Trophoblast cell (in vitro differentiated cells and primary cell): ENCODE results near the gene KRT83.

Experiments
- DNase-seq, 2 donors: peaks; one replicate each; pipeline ENCODE4 v3.0.0-alpha.2; 2016
- H2AFZ ChIP-seq: 2 replicates; pipeline ENCODE4 v1.6.1; 2013; ENCODE audit warnings: low read length, moderate library complexity, mild to moderate bottlenecking; ENCODE audit not compliant: insufficient read depth, poor library complexity
- H2AK5ac ChIP-seq: 2 replicates; pipeline ENCODE4 v1.6.1; 2013; ENCODE audit warnings: mild to moderate bottlenecking, low read length
- H2BK120ac ChIP-seq: 2 replicates; pipeline ENCODE4 v1.6.1; 2013; ENCODE audit warnings: low read length, mild to moderate bottlenecking, moderate library complexity; ENCODE audit not compliant: insufficient read depth, poor library complexity
- H2BK12ac ChIP-seq: 2 replicates; pipeline ENCODE4 v1.6.1; 2013; ENCODE audit warnings: mild to moderate bottlenecking, low read length, moderate library complexity
- H2BK5ac ChIP-seq: 2 replicates; pipeline ENCODE4 v1.6.1; 2013; ENCODE audit warnings: low read length, low read depth, moderate library complexity, mild to moderate bottlenecking; ENCODE audit not compliant: poor library complexity
- H3K14ac ChIP-seq: 2 replicates; pipeline ENCODE4 v1.6.1; 2013; ENCODE audit warnings: mild to moderate bottlenecking, low read length
- H3K18ac ChIP-seq: 2 replicates; pipeline ENCODE4 v1.6.1; 2013; ENCODE audit warnings: mild to moderate bottlenecking, low read length
- H3K23ac ChIP-seq: 2 replicates; pipeline ENCODE4 v1.6.1; 2013; ENCODE audit warnings: low read length
- H3K27ac ChIP-seq: 2 replicates; pipeline ENCODE4 v1.5.1; 2013; ENCODE audit warnings: low read depth, mild to moderate bottlenecking, inconsistent platforms, low read length, moderate library complexity
- H3K27me3 ChIP-seq: 2 replicates; pipeline ENCODE4 v1.6.1; 2013; ENCODE audit warnings: inconsistent platforms, mild to moderate bottlenecking, low read length, moderate library complexity; ENCODE audit not compliant: insufficient read depth
- H3K36me3 ChIP-seq, 2 experiments: 1 replicate in 1 of 2; 2 replicates in 1 of 2; pipeline ENCODE4 v1.6.1; 2013; ENCODE audit warnings: low read length in 2 of 2, mild to moderate bottlenecking in 2 of 2, moderate library complexity in 1 of 2; ENCODE audit not compliant: insufficient read depth in 2 of 2, control insufficient read depth in 1 of 2
- H3K4ac ChIP-seq: 2 replicates; pipeline ENCODE4 v1.6.1; 2013; ENCODE audit warnings: low read depth, mild to moderate bottlenecking, low read length, moderate library complexity
- H3K4me1 ChIP-seq, 2 experiments: 1 replicate in 1 of 2; 2 replicates in 1 of 2; pipeline ENCODE4 v1.6.1; 2013; ENCODE audit warnings: low read length in 2 of 2, mild to moderate bottlenecking in 2 of 2, moderate library complexity in 1 of 2; ENCODE audit not compliant: insufficient read depth in 2 of 2, control insufficient read depth in 1 of 2
- H3K4me2 ChIP-seq: 2 replicates; pipeline ENCODE4 v1.6.1; 2013; ENCODE audit warnings: inconsistent platforms, mild to moderate bottlenecking, low read length, moderate library complexity
- H3K4me3 ChIP-seq: 2 replicates; pipeline ENCODE4 v1.5.1; 2013; ENCODE audit warnings: mild to moderate bottlenecking, low read depth, low read length, inconsistent platforms
- H3K79me1 ChIP-seq: one replicate; pipeline ENCODE4 v1.6.1; 2013; ENCODE audit warnings: low read length
- H3K79me2 ChIP-seq: 2 replicates; pipeline ENCODE4 v1.6.1; 2013; ENCODE audit warnings: low read length, mild to moderate bottlenecking; ENCODE audit not compliant: control insufficient read depth, insufficient read depth, poor library complexity
- H3K9ac ChIP-seq: 2 replicates; pipeline ENCODE4 v1.6.1; 2013; ENCODE audit warnings: mild to moderate bottlenecking, low read length
- H3K9me3 ChIP-seq: 2 replicates; pipeline ENCODE4 v1.6.1; 2013; ENCODE audit warnings: low read depth, mild to moderate bottlenecking, control low read depth, inconsistent platforms, low read length; ENCODE audit not compliant: insufficient read depth
- H4K12ac ChIP-seq: 2 replicates; pipeline ENCODE4 v1.6.1; 2013; ENCODE audit warnings: low read depth, mild to moderate bottlenecking, low read length, moderate library complexity
- H4K8ac ChIP-seq: 2 replicates; pipeline ENCODE4 v1.6.1; 2013; ENCODE audit warnings: low read depth, mild to moderate bottlenecking, low read length, moderate library complexity
- H4K91ac ChIP-seq: one replicate; pipeline ENCODE4 v1.6.1; 2013; ENCODE audit warnings: low read depth, mild to moderate bottlenecking, low read length, moderate library complexity
- WGBS: extraction: QIAGEN DNeasy Blood & Tissue Kit; methylation state at CpG from one replicate; pipeline ENCODE4 v1.1.7; 2013; ENCODE audit warnings: missing lambda C conversion rate; ENCODE audit not compliant: insufficient read length, insufficient coverage; ENCODE audit errors: extremely low coverage; 5-methylcytosine and 5-hydroxymethylcytosine counted together

KRT83 gene

GRCh38 chr12:52313926-52314325 is 7.3 kb downstream of the KRT83 start:
- Histone ChIP-seq H3K79me2 (no peaks in the 10 kb centered on the region), H3K4me1 (no peaks in the 10 kb centered on the region), H4K12ac (no peak overlapping the region), H2AFZ (no peak overlapping the region), H3K4ac (no peak overlapping the region), H4K8ac (no peak overlapping the region), H3K18ac (no peak overlapping the region), H4K91ac (no peak overlapping the region), H3K9me3 (no peaks in the 10 kb centered on the region), H3K23ac (no peak overlapping the region), H3K79me1 (no peaks in the 10 kb centered on the region), H2BK12ac (no peak overlapping the region), H3K27ac (no peak overlapping the region), H2AK5ac (no peak overlapping the region), H2BK120ac (no peak overlapping the region), H3K36me3 (no peaks in the 10 kb centered on the region), H3K4me2 (no peak overlapping the region), H3K9ac (no peak overlapping the region), H3K14ac (no peak overlapping the region), H3K4me3 (no peak overlapping the region), H2BK5ac (no peak overlapping the region), H3K27me3 (peaks cover 7% of the 10 kb centered on the region)
- WGBS = no CpG with 5 or more reads among the region's 9 CpGs
- no peak for DNase-seq

DNA sequence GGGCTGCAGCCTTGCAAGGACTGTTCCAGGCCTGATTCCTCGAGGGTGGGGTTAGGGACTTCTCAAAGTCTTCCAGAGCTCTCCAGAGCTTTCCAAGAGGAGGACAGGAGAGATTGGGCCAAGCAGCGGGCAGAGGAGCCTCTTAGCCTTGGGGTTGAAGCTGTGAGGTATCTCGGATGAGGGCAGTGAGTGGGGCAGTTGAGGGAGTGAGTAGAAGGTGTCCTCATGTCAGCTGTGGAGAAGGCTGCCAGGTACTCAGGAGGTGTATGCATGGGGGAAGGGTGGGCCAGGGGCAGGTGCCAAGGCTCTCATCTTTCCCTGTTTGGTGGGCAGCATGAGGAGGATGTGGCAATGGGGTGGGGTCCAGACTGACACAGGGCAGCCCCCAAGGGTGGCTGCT is 7.7 kb downstream of the KRT83 start:
- no peak for DNase-seq
- Histone ChIP-seq H3K18ac (no peak overlapping the region), H2BK12ac (no peak overlapping the region), H4K91ac (no peak overlapping the region), H3K9ac (no peak overlapping the region), H3K4me2 (no peak overlapping the region), H3K4me1 (peaks cover 0 to 2% of the 10 kb centered on the region in 2 experiments), H3K27me3 (peaks cover 12% of the 10 kb centered on the region), H3K79me1 (no peaks in the 10 kb centered on the region), H3K23ac (no peak overlapping the region), H3K79me2 (no peaks in the 10 kb centered on the region), H4K8ac (no peak overlapping the region), H2AFZ (no peak overlapping the region), H3K9me3 (no peaks in the 10 kb centered on the region), H3K14ac (no peak overlapping the region), H2BK5ac (no peak overlapping the region), H3K4me3 (no peak overlapping the region), H2AK5ac (no peak overlapping the region), H3K36me3 (no peaks in the 10 kb centered on the region), H3K27ac (no peak overlapping the region), H3K4ac (no peak overlapping the region), H4K12ac (no peak overlapping the region), H2BK120ac (no peak overlapping the region)
- WGBS = no CpG with 5 or more reads among the region's 3 CpGs

GRCh38 chr12:52312086-52312485 is 9.1 kb downstream of the KRT83 start:
- no peaks in the 10 kb centered on the region for H3K79me2 ChIP-seq
- no peak overlapping the region for H4K91ac ChIP-seq
- H3K36me3 ChIP-seq = no peaks in the 10 kb centered on the region
- no peak overlapping the region for H4K12ac ChIP-seq
- H3K27me3 ChIP-seq = peaks cover 24% of the 10 kb centered on the region
- H3K4ac ChIP-seq = no peak overlapping the region
- H2BK12ac ChIP-seq = no peak overlapping the region
- no peak overlapping the region for H3K23ac ChIP-seq
- no peak overlapping the region for H2AFZ ChIP-seq
- H3K14ac ChIP-seq = no peak overlapping the region
- no peak overlapping the region for H3K27ac ChIP-seq
- no peak for DNase-seq
- no peak overlapping the region for H3K18ac ChIP-seq
- no CpG with 5 or more reads among the region's 4 CpGs for WGBS
- H2BK5ac ChIP-seq = no peak overlapping the region
- peaks cover 6 to 8% of the 10 kb centered on the region in 2 experiments for H3K4me1 ChIP-seq
- no peak overlapping the region for H3K4me2 ChIP-seq
- no peaks in the 10 kb centered on the region for H3K9me3 ChIP-seq
- H2BK120ac ChIP-seq = no peak overlapping the region
- H3K79me1 ChIP-seq = peaks cover 2% of the 10 kb centered on the region
- no peak overlapping the region for H3K9ac ChIP-seq
- H2AK5ac ChIP-seq = no peak overlapping the region
- H4K8ac ChIP-seq = no peak overlapping the region
- H3K4me3 ChIP-seq = no peak overlapping the region

DNA sequence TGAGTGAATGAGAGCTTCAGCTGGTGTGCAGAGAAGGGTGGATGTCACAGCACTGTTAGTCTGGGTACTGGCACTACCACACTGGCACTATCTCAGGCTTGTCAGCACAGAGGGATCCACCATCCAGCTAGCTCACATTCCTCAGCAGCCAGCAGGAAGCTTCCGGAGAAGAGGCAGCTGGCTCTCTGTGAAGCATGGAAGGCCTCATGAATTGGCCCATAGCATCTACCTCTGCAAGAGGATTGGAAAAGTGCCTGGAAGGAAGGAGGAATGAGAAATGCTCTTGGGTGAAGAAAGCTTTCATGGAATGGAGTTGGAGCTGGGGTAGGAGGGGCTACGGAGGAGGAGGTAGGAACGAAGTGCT is 9.9 kb downstream of the KRT83 start:
- H4K91ac ChIP-seq = no peak overlapping the region
- DNase-seq = peak; percentile 23 to 62

More for the DNA sequence above, 9.9 kb downstream of the KRT83 start:
- H4K8ac ChIP-seq = no peak overlapping the region
- peaks cover 24% of the 10 kb centered on the region for H3K27me3 ChIP-seq
- H3K79me2 ChIP-seq = no peaks in the 10 kb centered on the region
- H2AFZ ChIP-seq = no peak overlapping the region
- no peak overlapping the region for H2BK5ac ChIP-seq
- no peak overlapping the region for H2BK12ac ChIP-seq
- no peak overlapping the region for H3K27ac ChIP-seq
- no peak overlapping the region for H2BK120ac ChIP-seq
- no peak overlapping the region for H2AK5ac ChIP-seq
- WGBS = no CpG with 5 or more reads among the region's 3 CpGs
- no peaks in the 10 kb centered on the region for H3K36me3 ChIP-seq
- no peak overlapping the region for H3K4me3 ChIP-seq
- H3K4me1 ChIP-seq = peaks cover 6 to 8% of the 10 kb centered on the region in 2 experiments
- peaks cover 2% of the 10 kb centered on the region for H3K79me1 ChIP-seq
- H3K4ac ChIP-seq = no peak overlapping the region
- H4K12ac ChIP-seq = no peak overlapping the region
- no peak overlapping the region for H3K9ac ChIP-seq
- no peak overlapping the region for H3K18ac ChIP-seq
- no peak overlapping the region for H3K4me2 ChIP-seq
- no peak overlapping the region for H3K23ac ChIP-seq
- H3K14ac ChIP-seq = no peak overlapping the region
- H3K9me3 ChIP-seq = no peaks in the 10 kb centered on the region
